Gastroesophageal sphincter (tissue), 4 donors: ENCODE results near the gene FGF16. TPM values are rescaled to one million over a fixed set of nuclear protein-coding genes. Genes with fewer than 3 reads are reported as not detected.

Experiments used
- ATAC-seq: fragments of 150-250 bp; one replicate; pipeline ENCODE4 v1.9.1; 2016; ENCODE audit warnings: mild to moderate bottlenecking, moderate library complexity
- H3K27ac ChIP-seq, 4 donors: fragments of 200-600 bp; sonication (generic) in 3 of 4; 1 replicate in 3 of 4; 2 replicates in 1 of 4; pipeline ENCODE4 v1.5.1; 2016 to 2019
- H3K27me3 ChIP-seq: fragments of 200-600 bp; sonication (generic); one replicate; pipeline ENCODE4 v1.5.1; 2019
- H3K36me3 ChIP-seq, 2 donors: fragments of 200-600 bp; sonication (generic); one replicate each; pipeline ENCODE4 v1.5.1; 2019; ENCODE audit warnings: control low read depth in 1 of 2
- H3K4me1 ChIP-seq, 3 donors: fragments of 200-600 bp; sonication (generic); 1 replicate in 2 of 3; 2 replicates in 1 of 3; pipeline ENCODE4 v1.5.1; 2016 to 2019; ENCODE audit warnings: control low read depth in 2 of 3
- H3K4me3 ChIP-seq, 2 donors: fragments of 200-600 bp; sonication (generic); one replicate each; pipeline ENCODE4 v1.5.1; 2019; ENCODE audit warnings: mild to moderate bottlenecking in 1 of 2, moderate library complexity in 1 of 2
- H3K9me3 ChIP-seq, 3 donors: fragments of 200-600 bp; sonication (generic); one replicate each; pipeline ENCODE4 v1.5.1; 2017 to 2019; ENCODE audit warnings: control low read depth in 2 of 3
- EP300 ChIP-seq: sonication (generic); formaldehyde crosslinking; IDR thresholded peaks from one replicate; pipeline ENCODE4 v1.6.1; 2017; ENCODE audit warnings: antibody characterized with exemption, mild to moderate bottlenecking
- POLR2A ChIP-seq, 2 donors: fragments of 450-650 bp; IDR thresholded peaks; one replicate each; pipeline ENCODE4 v1.6.1; 2017; ENCODE audit warnings: antibody characterized with exemption in 2 of 2, mild to moderate bottlenecking in 2 of 2, moderate library complexity in 1 of 2
- POLR2AphosphoS5 ChIP-seq: sonication (generic); formaldehyde crosslinking; IDR thresholded peaks from one replicate; pipeline ENCODE4 v1.6.1; 2017; ENCODE audit warnings: antibody characterized with exemption
- WGBS, 2 donors: methylation state at CpG; one replicate each; pipeline ENCODE4 v1.1.5; 2018; ENCODE audit warnings: low coverage in 1 of 2; 5-methylcytosine and 5-hydroxymethylcytosine counted together
- total RNA-seq, 4 donors: library from RNA; depleted of rRNA; stranded (reverse); fragments of >200 nt; gene quantifications; one replicate each; pipeline ENCODE4 v1.1.0, GENCODE V29; 2016
- TF ChIP-seq, protein P1 (sequence below), 4 experiments: fragments of 200-600 bp in 2 of 4; fragments of 450-650 bp in 2 of 4; sonication (generic) in 1 of 4; IDR thresholded peaks; one replicate each; pipeline ENCODE4 v1.5.1; 2017 to 2019; ENCODE audit warnings: antibody characterized with exemption in 4 of 4, mild to moderate bottlenecking in 2 of 4, moderate library complexity in 2 of 4

The FGF16 gene
- total RNA-seq, 4 donors from 2014 or later = 0.23 TPM; not detected in 3

DNA sequence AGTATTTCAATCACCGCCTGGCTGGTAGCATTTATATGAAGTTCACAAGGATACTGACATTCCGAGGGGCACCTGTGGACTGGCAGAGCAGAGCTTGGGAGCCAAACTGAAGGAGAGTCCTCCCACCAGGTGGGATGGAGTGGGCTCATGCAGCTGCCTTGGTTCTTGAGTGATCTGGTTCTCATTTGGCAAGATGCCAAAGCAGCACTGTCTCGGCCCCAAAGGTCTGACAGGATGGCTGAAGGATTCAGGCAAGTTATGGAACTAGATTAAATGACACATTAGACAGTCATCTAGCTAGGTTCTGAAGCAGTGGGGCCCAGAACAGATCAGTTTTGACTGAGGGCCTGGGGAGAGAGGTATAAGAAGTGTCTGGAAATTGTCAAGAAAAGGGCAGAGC, 3.2 kb downstream of the FGF16 start:
- no peak for ATAC-seq
- no peak overlapping the region for H3K4me3 ChIP-seq
- H3K27me3 ChIP-seq = no peaks in the 10 kb centered on the region
- H3K4me1 ChIP-seq = peaks cover 0 to 21% (median 0%) of the 10 kb centered on the region in 3 donors
- H3K36me3 ChIP-seq = no peaks in the 10 kb centered on the region
- TF ChIP-seq POLR2A (IDR thresholded peaks at IDR 0.05) (no peak), EP300 (no peak), POLR2AphosphoS5 (no peak)
- TF ChIP-seq, protein P1, sequence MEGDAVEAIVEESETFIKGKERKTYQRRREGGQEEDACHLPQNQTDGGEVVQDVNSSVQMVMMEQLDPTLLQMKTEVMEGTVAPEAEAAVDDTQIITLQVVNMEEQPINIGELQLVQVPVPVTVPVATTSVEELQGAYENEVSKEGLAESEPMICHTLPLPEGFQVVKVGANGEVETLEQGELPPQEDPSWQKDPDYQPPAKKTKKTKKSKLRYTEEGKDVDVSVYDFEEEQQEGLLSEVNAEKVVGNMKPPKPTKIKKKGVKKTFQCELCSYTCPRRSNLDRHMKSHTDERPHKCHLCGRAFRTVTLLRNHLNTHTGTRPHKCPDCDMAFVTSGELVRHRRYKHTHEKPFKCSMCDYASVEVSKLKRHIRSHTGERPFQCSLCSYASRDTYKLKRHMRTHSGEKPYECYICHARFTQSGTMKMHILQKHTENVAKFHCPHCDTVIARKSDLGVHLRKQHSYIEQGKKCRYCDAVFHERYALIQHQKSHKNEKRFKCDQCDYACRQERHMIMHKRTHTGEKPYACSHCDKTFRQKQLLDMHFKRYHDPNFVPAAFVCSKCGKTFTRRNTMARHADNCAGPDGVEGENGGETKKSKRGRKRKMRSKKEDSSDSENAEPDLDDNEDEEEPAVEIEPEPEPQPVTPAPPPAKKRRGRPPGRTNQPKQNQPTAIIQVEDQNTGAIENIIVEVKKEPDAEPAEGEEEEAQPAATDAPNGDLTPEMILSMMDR (IDR thresholded peaks at IDR 0.05) = no peak
- H3K27ac ChIP-seq = no peak overlapping the region
- H3K9me3 ChIP-seq = no peaks in the 10 kb centered on the region
- 67% methylated on average over 1 of the region's 3 CpGs; no CpG with 5 or more reads in 1 of the 2 donors for whole genome bisulfite sequencing, 2 donors

DNA sequence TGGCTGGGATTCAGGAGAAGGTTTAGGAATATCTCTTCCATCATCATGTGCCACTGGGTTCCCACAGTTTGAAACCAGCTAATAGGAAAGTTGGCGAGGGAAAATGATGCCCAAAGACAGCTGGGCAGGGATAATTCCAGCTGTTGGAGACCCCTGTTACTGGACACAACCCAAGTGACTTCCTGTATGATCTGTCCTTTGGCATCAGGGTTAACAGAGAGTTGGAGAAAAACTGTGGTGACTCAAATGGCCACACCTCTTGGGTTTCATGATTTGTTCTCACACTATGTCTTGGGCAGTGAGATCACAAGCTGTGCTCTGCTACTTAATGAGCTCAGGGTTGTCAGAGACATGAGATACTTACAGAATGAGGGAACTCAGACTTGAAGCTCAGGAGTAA, 3.8 kb downstream of the FGF16 start:
- 80% methylated on average over 1 of the region's 1 CpG; no CpG with 5 or more reads in 1 of the 2 donors for WGBS, 2 donors
- Histone ChIP-seq H3K36me3 (no peaks in the 10 kb centered on the region), H3K9me3 (no peaks in the 10 kb centered on the region), H3K4me1 (peaks cover 0 to 19% (median 0%) of the 10 kb centered on the region in 3 donors), H3K27me3 (no peaks in the 10 kb centered on the region), H3K27ac (no peak overlapping the region), H3K4me3 (no peak overlapping the region)
- TF ChIP-seq, protein P1 (IDR thresholded peaks at IDR 0.05) = no peak
- TF ChIP-seq POLR2A (IDR thresholded peaks at IDR 0.05) = no peak
- TF ChIP-seq EP300 = no peak
- TF ChIP-seq POLR2AphosphoS5 = no peak
- ATAC-seq = peak; percentile 35

DNA sequence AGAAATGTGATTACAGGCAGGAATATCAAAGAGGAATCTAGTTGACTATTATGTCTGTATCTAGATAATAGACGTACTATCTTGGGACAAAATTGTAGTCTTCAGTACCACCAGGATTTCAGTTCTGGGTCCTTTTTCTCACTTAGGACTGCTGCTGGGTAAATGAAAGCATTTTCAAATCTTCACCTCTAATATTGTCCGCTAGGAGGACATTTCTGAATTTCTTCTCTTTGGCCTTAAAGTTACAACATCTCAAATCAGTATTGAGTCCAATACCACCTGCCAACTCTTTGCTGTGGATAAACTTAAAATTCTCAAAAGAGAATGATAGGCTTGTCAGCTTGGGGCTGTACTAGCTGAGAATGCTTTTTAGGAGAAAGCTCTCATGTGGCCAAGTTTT, 6.0 kb downstream of the FGF16 start:
- Histone ChIP-seq H3K4me3 (no peak overlapping the region), H3K27ac (no peak overlapping the region), H3K27me3 (no peaks in the 10 kb centered on the region), H3K9me3 (no peaks in the 10 kb centered on the region), H3K4me1 (no peaks in the 10 kb centered on the region), H3K36me3 (no peaks in the 10 kb centered on the region)
- TF ChIP-seq, protein P1 (IDR thresholded peaks at IDR 0.05) = no peak
- TF ChIP-seq POLR2A (IDR thresholded peaks at IDR 0.05) (no peak), EP300 (no peak), POLR2AphosphoS5 (no peak)
- 89 to 92% methylated on average over 2 of the region's 2 CpGs for WGBS, 2 donors
- ATAC-seq = no peak

DNA sequence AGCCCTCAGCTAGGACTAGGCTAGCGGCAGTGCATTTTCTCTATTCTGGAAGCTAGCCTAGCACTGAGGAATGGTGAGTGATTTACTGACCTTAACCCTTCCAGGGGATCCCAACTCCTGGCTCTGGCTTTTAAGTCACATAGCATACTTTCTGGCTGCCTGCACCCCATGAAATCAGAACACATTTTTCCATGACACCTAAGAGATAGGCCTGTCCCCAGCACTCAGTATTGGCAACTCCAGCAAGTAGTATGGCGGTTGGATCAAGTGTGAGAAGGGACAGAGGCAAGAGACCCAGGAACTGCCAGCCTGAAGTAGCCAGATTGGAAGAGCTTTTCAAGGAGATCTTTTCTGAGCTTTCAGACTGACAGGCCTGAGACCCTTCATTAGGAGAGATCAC, 8.2 kb downstream of the FGF16 start:
- ATAC-seq = no peak
- Histone ChIP-seq H3K36me3 (no peaks in the 10 kb centered on the region), H3K9me3 (no peaks in the 10 kb centered on the region), H3K4me1 (no peaks in the 10 kb centered on the region), H3K27ac (no peak overlapping the region), H3K4me3 (no peak overlapping the region), H3K27me3 (no peaks in the 10 kb centered on the region)
- TF ChIP-seq EP300 (no peak), POLR2AphosphoS5 (no peak), POLR2A (IDR thresholded peaks at IDR 0.05) (no peak)
- TF ChIP-seq, protein P1 (IDR thresholded peaks at IDR 0.05) = no peak
- WGBS, 2 donors = 40% methylated on average over 1 of the region's 2 CpGs; no CpG with 5 or more reads in 1 of the 2 donors

DNA sequence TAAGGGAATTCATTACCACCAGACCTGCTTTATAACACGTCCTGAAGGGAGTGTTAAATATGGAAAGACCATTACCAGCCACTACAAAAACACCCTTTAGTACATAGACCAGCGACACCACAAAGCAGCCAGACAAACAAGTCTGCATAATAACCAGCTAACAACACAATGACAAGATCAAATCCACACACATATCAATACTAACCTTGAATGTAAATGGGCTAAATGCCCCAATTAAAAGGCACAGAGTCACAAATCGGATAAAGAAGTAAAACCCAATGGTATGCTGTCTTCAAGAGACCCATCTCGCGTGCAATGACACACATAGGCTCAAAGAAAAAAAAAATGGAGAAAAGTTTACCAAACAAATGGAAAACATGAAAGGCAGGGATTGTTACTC, 36.9 kb downstream of the FGF16 start:
- H3K27ac ChIP-seq = no peak overlapping the region
- H3K4me3 ChIP-seq = no peak overlapping the region
- H3K36me3 ChIP-seq = no peaks in the 10 kb centered on the region
- H3K9me3 ChIP-seq = no peaks in the 10 kb centered on the region
- H3K27me3 ChIP-seq = no peaks in the 10 kb centered on the region
- H3K4me1 ChIP-seq = no peaks in the 10 kb centered on the region
- 70 to 73% methylated on average over 3 to 5 of the region's 5 CpGs for WGBS, 2 donors
- TF ChIP-seq POLR2A (IDR thresholded peaks at IDR 0.05) (no peak), POLR2AphosphoS5 (no peak), EP300 (no peak)
- TF ChIP-seq, protein P1 (IDR thresholded peaks at IDR 0.05) = no peak
- ATAC-seq = no peak
